ENCODE data around the gene MTA1.

The MTA1 gene

GRCh38 chr14:105382343-105383082 lies 37.1 kb upstream of the MTA1 start:
- Histone ChIP-seq H3K4me1 (ENCODE audit: control insufficient read depth, insufficient read depth, low read length) (peaks cover 7% of the 10 kb centered on the region), H3K9ac (ENCODE audit: low read length) (no peak overlapping the region), H3K27me3 (ENCODE audit: control insufficient read depth, insufficient read depth, low read length) (no peaks in the 10 kb centered on the region), H3K4me3 (ENCODE audit: low read length) (no peak overlapping the region), H3K9me3 (ENCODE audit: control insufficient read depth, low read length) (no peaks in the 10 kb centered on the region), H3K36me3 (ENCODE audit: control insufficient read depth, insufficient read depth, low read length) (no peaks in the 10 kb centered on the region)

- no peak overlapping the region for H3K9ac ChIP-seq (ENCODE audit: low read length)
- no peaks in the 10 kb centered on the region for H3K27me3 ChIP-seq (ENCODE audit: control insufficient read depth, insufficient read depth, low read length)
- peaks cover 2% of the 10 kb centered on the region for H3K4me1 ChIP-seq (ENCODE audit: control insufficient read depth, insufficient read depth, low read length)
- no peaks in the 10 kb centered on the region for H3K36me3 ChIP-seq (ENCODE audit: control insufficient read depth, insufficient read depth, low read length)
- no peaks in the 10 kb centered on the region for H3K9me3 ChIP-seq (ENCODE audit: control insufficient read depth, low read length)
- H3K4me3 ChIP-seq (ENCODE audit: low read length): no peak overlapping the region
These were observed 36.4 kb upstream of the MTA1 start for GRCh38 chr14:105383083-105383730.

- Histone ChIP-seq H3K36me3 (ENCODE audit: control insufficient read depth, insufficient read depth, low read length) (no peaks in the 10 kb centered on the region), H3K9me3 (ENCODE audit: control insufficient read depth, low read length) (no peaks in the 10 kb centered on the region), H3K4me1 (ENCODE audit: control insufficient read depth, insufficient read depth, low read length) (no peaks in the 10 kb centered on the region), H3K9ac (ENCODE audit: low read length) (no peak overlapping the region), H3K4me3 (ENCODE audit: low read length) (no peak overlapping the region), H3K27me3 (ENCODE audit: control insufficient read depth, insufficient read depth, low read length) (no peaks in the 10 kb centered on the region)
These were observed 35.5 kb upstream of the MTA1 start for GRCh38 chr14:105384041-105384557.

- Histone ChIP-seq H3K27me3 (ENCODE audit: control insufficient read depth, insufficient read depth, low read length) (no peaks in the 10 kb centered on the region), H3K4me3 (ENCODE audit: low read length) (no peak overlapping the region), H3K36me3 (ENCODE audit: control insufficient read depth, insufficient read depth, low read length) (no peaks in the 10 kb centered on the region), H3K9me3 (ENCODE audit: control insufficient read depth, low read length) (no peaks in the 10 kb centered on the region), H3K9ac (ENCODE audit: low read length) (no peak overlapping the region), H3K4me1 (ENCODE audit: control insufficient read depth, insufficient read depth, low read length) (peaks cover 1% of the 10 kb centered on the region)
These were observed 34.9 kb upstream of the MTA1 start for GRCh38 chr14:105384605-105385321.

GRCh38 chr14:105385322-105385637 lies 34.3 kb upstream of the MTA1 start:
- Histone ChIP-seq H3K4me1 (ENCODE audit: control insufficient read depth, insufficient read depth, low read length) (peaks cover 3% of the 10 kb centered on the region), H3K36me3 (ENCODE audit: control insufficient read depth, insufficient read depth, low read length) (no peaks in the 10 kb centered on the region), H3K9me3 (ENCODE audit: control insufficient read depth, low read length) (no peaks in the 10 kb centered on the region), H3K4me3 (ENCODE audit: low read length) (no peak overlapping the region), H3K9ac (ENCODE audit: low read length) (no peak overlapping the region), H3K27me3 (ENCODE audit: control insufficient read depth, insufficient read depth, low read length) (no peaks in the 10 kb centered on the region)

- H3K4me1 ChIP-seq (ENCODE audit: control insufficient read depth, insufficient read depth, low read length): peaks cover 3% of the 10 kb centered on the region
- no peak overlapping the region for H3K9ac ChIP-seq (ENCODE audit: low read length)
- no peaks in the 10 kb centered on the region for H3K27me3 ChIP-seq (ENCODE audit: control insufficient read depth, insufficient read depth, low read length)
- no peaks in the 10 kb centered on the region for H3K9me3 ChIP-seq (ENCODE audit: control insufficient read depth, low read length)
- H3K36me3 ChIP-seq (ENCODE audit: control insufficient read depth, insufficient read depth, low read length): no peaks in the 10 kb centered on the region
- H3K4me3 ChIP-seq (ENCODE audit: low read length): no peak overlapping the region
These were observed 33.8 kb upstream of the MTA1 start for GRCh38 chr14:105385698-105386365.

GRCh38 chr14:105386581-105387529 lies 32.8 kb upstream of the MTA1 start:
- H3K9me3 ChIP-seq (ENCODE audit: control insufficient read depth, low read length): no peaks in the 10 kb centered on the region
- H3K9ac ChIP-seq (ENCODE audit: low read length): no peak overlapping the region
- no peak overlapping the region for H3K4me3 ChIP-seq (ENCODE audit: low read length)
- peaks cover 3% of the 10 kb centered on the region for H3K4me1 ChIP-seq (ENCODE audit: control insufficient read depth, insufficient read depth, low read length)
- H3K36me3 ChIP-seq (ENCODE audit: control insufficient read depth, insufficient read depth, low read length): no peaks in the 10 kb centered on the region
- no peaks in the 10 kb centered on the region for H3K27me3 ChIP-seq (ENCODE audit: control insufficient read depth, insufficient read depth, low read length)

GRCh38 chr14:105387530-105387922 lies 32.1 kb upstream of the MTA1 start:
- H3K4me3 ChIP-seq (ENCODE audit: low read length): no peak overlapping the region
- H3K4me1 ChIP-seq (ENCODE audit: control insufficient read depth, insufficient read depth, low read length): peaks cover 3% of the 10 kb centered on the region
- H3K9ac ChIP-seq (ENCODE audit: low read length): no peak overlapping the region
- H3K36me3 ChIP-seq (ENCODE audit: control insufficient read depth, insufficient read depth, low read length): no peaks in the 10 kb centered on the region
- H3K27me3 ChIP-seq (ENCODE audit: control insufficient read depth, insufficient read depth, low read length): no peaks in the 10 kb centered on the region
- H3K9me3 ChIP-seq (ENCODE audit: control insufficient read depth, low read length): no peaks in the 10 kb centered on the region

GRCh38 chr14:105388110-105388951 lies 31.3 kb upstream of the MTA1 start:
- H3K9me3 ChIP-seq (ENCODE audit: control insufficient read depth, low read length): no peaks in the 10 kb centered on the region
- H3K4me1 ChIP-seq (ENCODE audit: control insufficient read depth, insufficient read depth, low read length): peaks cover 3% of the 10 kb centered on the region
- no peak overlapping the region for H3K9ac ChIP-seq (ENCODE audit: low read length)
- no peaks in the 10 kb centered on the region for H3K27me3 ChIP-seq (ENCODE audit: control insufficient read depth, insufficient read depth, low read length)
- no peak overlapping the region for H3K4me3 ChIP-seq (ENCODE audit: low read length)
- H3K36me3 ChIP-seq (ENCODE audit: control insufficient read depth, insufficient read depth, low read length): no peaks in the 10 kb centered on the region

- Histone ChIP-seq H3K4me1 (ENCODE audit: control insufficient read depth, insufficient read depth, low read length) (peaks cover 3% of the 10 kb centered on the region), H3K36me3 (ENCODE audit: control insufficient read depth, insufficient read depth, low read length) (no peaks in the 10 kb centered on the region), H3K9me3 (ENCODE audit: control insufficient read depth, low read length) (no peaks in the 10 kb centered on the region), H3K9ac (ENCODE audit: low read length) (no peak overlapping the region), H3K4me3 (ENCODE audit: low read length) (no peak overlapping the region), H3K27me3 (ENCODE audit: control insufficient read depth, insufficient read depth, low read length) (no peaks in the 10 kb centered on the region)
These were observed 30.7 kb upstream of the MTA1 start for GRCh38 chr14:105388976-105389375.
